Neural progenitor cell (in vitro differentiated cells): Measurements from ENCODE around the gene RASA2.

Experiments
- CTCF ChIP-seq: fragments of 200-600 bp; sonication (generic); IDR thresholded peaks from 2 replicates; pipeline ENCODE4 v1.5.1; 2017; ENCODE audit warnings: antibody characterized with exemption, mild to moderate bottlenecking
- EZH2 ChIP-seq: fragments of 200-600 bp; sonication (generic); IDR thresholded peaks from 2 replicates; pipeline ENCODE4 v1.6.1; 2017; ENCODE audit warnings: antibody characterized with exemption, mild to moderate bottlenecking, moderate library complexity
- EZH2phosphoT487 ChIP-seq: fragments of 200-600 bp; sonication (generic); IDR thresholded peaks from 2 replicates; pipeline ENCODE4 v1.6.1; 2017; ENCODE audit warnings: antibody characterized with exemption

- TF ChIP-seq CTCF (no peak), EZH2 (no peak), EZH2phosphoT487 (no peak)
Observed at GRCh38 chr3:141477224-141477623, 9.6 kb upstream of the RASA2 start.
